Nephron (organoid): ENCODE data around the gene UBE2F.

Experiments used
- H3K27ac Mint-ChIP-seq, 3 experiments: 2 replicates each; pipeline ENCODE4 v1.8.0; 2020; ENCODE audit warnings: mixed read lengths in 3 of 3, mild to moderate bottlenecking in 2 of 3, moderate library complexity in 1 of 3
- H3K27me3 Mint-ChIP-seq: 2 replicates; pipeline ENCODE4 v1.8.0; 2021; ENCODE audit warnings: low read depth, mild to moderate bottlenecking, moderate library complexity, mixed read lengths
- H3K36me3 Mint-ChIP-seq: 2 replicates; pipeline ENCODE4 v1.8.0; 2020; ENCODE audit warnings: low read depth, mixed read lengths
- H3K4me1 Mint-ChIP-seq: 2 replicates; pipeline ENCODE4 v1.8.0; 2020; ENCODE audit warnings: mixed read lengths
- H3K4me3 Mint-ChIP-seq, 3 experiments: 2 replicates each; pipeline ENCODE4 v1.8.0; 2020; ENCODE audit warnings: mild to moderate bottlenecking in 3 of 3, mixed read lengths in 3 of 3, moderate library complexity in 2 of 3
- H3K9me3 Mint-ChIP-seq: 2 replicates; pipeline ENCODE4 v1.8.0; 2020; ENCODE audit warnings: mixed read lengths
- TF ChIP-seq, protein P1 (sequence below), 3 experiments: fragments of 200-600 bp; sonication (generic); IDR thresholded peaks; one replicate each; pipeline ENCODE4 v1.5.0; 2021; ENCODE audit warnings: antibody characterized with exemption in 3 of 3; ENCODE audit not compliant: unreplicated experiment in 3 of 3

UBE2F gene

DNA sequence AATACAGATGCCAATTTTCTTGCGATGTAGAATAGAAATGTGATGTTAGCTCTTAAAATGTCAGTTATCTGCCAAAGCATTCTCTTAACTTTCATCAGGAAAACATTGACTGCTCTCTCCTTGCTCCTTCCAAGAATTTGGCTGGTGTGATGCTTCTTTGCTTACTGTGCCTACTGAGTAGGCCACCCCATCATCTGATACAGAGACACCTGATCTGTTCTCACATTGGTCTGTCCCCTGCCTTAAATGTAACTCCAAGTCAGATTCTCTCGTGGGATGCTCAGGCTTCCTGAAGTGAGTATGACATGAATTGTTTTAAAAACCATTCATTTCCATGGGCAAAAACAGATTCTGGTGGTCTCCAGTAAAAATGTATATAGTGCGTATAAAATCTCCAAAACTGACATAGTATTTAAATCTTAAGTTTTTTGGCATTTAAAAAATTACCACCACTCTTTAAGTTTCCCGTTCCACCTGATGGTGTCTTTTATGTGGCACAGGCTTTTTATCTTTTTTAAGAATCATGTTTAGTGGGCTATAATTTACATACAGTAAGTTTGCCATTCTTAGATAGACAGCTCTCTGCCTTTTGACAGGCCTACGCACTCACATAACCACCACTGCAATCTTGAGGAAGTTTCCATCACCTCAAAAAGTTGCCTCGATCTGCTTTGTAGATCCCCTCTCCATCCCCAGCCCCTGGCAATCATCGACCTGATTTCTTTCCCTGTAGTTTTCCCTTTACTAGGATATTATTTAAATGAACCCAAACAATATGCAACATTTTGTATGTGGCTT is 36.6 kb downstream of the UBE2F start:
- Mint-ChIP-seq H3K4me1 (no peaks in the 10 kb centered on the region), H3K27ac (no peak overlapping the region), H3K27me3 (no peaks in the 10 kb centered on the region), H3K36me3 (peaks cover 53% of the 10 kb centered on the region), H3K4me3 (no peak overlapping the region), H3K9me3 (peaks cover 13% of the 10 kb centered on the region)
- TF ChIP-seq, protein P1, sequence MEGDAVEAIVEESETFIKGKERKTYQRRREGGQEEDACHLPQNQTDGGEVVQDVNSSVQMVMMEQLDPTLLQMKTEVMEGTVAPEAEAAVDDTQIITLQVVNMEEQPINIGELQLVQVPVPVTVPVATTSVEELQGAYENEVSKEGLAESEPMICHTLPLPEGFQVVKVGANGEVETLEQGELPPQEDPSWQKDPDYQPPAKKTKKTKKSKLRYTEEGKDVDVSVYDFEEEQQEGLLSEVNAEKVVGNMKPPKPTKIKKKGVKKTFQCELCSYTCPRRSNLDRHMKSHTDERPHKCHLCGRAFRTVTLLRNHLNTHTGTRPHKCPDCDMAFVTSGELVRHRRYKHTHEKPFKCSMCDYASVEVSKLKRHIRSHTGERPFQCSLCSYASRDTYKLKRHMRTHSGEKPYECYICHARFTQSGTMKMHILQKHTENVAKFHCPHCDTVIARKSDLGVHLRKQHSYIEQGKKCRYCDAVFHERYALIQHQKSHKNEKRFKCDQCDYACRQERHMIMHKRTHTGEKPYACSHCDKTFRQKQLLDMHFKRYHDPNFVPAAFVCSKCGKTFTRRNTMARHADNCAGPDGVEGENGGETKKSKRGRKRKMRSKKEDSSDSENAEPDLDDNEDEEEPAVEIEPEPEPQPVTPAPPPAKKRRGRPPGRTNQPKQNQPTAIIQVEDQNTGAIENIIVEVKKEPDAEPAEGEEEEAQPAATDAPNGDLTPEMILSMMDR (IDR thresholded peaks at IDR 0.05; ENCODE audit: unreplicated experiment in 3 of 3), result no peak

DNA sequence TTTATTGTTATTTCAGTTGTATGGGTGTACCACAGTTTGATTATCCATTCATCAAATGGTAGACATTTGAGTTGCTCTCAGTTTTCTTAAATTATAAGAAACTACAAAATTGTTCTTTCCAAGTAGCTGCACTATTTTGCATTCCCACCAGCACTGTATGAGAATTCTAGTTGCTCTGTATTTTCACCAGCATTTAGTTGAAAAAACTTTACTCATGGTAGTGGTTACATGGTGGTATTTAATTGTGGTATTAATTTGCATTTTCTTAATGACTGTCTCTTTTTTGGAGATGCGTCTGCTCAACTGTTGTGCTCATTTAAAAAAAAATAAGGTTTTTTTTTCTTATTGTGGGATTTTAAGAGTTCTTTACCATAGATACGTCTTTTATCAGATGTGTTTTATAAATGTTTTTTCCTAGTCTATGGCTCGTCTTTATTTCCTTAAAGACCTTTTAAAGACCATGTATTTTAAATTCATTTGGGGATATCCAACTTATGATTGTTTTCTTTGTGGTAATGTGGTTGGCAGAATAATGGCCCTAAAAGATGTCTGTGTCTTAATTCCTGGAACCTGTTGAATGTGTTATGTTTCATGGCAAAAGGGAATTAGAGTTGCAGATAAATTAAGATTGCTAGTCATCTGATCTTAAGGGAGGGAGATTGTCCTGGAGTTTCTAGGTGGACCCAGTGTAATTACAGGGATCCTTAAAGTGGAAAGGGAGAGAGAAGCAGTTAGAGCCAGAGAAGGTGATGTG is 37.4 kb downstream of the UBE2F start:
- peaks cover 9% of the 10 kb centered on the region for H3K9me3 Mint-ChIP-seq
- peaks cover 47% of the 10 kb centered on the region for H3K36me3 Mint-ChIP-seq
- TF ChIP-seq, protein P1 (IDR thresholded peaks at IDR 0.05; ENCODE audit: unreplicated experiment in 3 of 3), result no peak
- H3K4me1 Mint-ChIP-seq, result no peaks in the 10 kb centered on the region
- no peak overlapping the region for H3K4me3 Mint-ChIP-seq
- H3K27me3 Mint-ChIP-seq, result no peaks in the 10 kb centered on the region
- H3K27ac Mint-ChIP-seq, result no peak overlapping the region

DNA sequence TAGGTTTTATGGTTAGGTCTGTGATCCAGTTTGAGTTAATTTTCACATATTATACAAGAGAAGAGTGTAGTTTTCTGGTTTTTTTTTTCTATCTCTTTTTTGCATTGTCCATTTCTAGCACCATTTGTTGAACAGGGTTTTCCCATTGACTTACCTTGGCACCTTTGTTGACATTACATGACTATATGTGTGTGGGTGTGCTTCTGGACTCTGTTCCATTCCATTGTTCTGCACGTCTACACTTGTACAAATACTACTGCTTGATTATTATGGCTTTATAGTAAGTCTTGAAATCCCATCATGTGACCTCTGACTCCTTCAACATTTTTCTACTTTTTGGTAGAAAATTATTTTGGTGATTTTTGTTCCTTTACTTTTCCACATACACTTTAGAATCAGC is 38.7 kb downstream of the UBE2F start:
- Mint-ChIP-seq H3K27ac (no peak overlapping the region), H3K4me3 (no peak overlapping the region), H3K4me1 (no peaks in the 10 kb centered on the region), H3K27me3 (no peaks in the 10 kb centered on the region), H3K36me3 (peaks cover 35% of the 10 kb centered on the region), H3K9me3 (no peaks in the 10 kb centered on the region)
- TF ChIP-seq, protein P1 (IDR thresholded peaks at IDR 0.05; ENCODE audit: unreplicated experiment in 3 of 3), result no peak

DNA sequence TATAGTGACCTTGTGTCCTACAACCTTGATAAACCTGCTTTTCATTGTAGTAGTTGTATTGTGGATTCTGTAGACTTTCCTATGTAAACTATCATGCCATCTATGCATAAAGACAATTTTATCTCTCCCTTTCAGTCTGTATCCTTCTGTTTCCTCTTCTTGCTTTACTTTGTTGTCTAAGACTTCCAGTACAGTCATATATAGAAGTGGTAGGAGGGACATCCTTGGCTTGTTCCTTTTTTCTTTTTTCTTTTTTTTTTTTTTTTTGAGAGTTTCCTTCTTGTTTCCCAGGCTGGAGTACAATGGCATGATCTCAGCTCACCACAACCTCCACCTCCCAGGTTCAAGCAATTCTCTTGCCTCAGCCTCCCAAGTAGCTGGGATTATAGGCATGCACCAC is 39.7 kb downstream of the UBE2F start:
- Mint-ChIP-seq H3K36me3 (peaks cover 42% of the 10 kb centered on the region), H3K9me3 (no peaks in the 10 kb centered on the region), H3K4me1 (no peaks in the 10 kb centered on the region), H3K27ac (no peak overlapping the region), H3K4me3 (no peak overlapping the region), H3K27me3 (no peaks in the 10 kb centered on the region)
- TF ChIP-seq, protein P1 (IDR thresholded peaks at IDR 0.05; ENCODE audit: unreplicated experiment in 3 of 3), result no peak

DNA sequence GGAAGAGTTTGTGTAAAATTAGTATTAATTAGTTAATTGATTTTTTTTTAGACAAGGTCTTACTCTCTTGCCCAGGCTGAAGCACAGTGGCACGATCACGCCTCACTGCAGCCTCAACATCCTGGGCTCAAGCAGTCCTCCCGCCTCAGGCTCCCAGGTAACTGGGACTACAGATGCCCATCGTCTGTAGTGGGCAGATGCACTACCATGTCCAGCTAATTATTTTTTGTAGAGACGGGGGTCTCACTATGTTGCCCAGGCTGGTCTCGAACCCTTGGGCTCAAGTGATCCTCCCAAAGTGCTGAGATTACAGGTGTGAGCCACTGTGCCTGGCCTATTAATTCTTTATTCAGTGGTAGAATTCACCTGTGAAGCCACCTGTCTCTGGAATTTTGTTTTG is 41.1 kb downstream of the UBE2F start:
- Mint-ChIP-seq H3K36me3 (peaks cover 42% of the 10 kb centered on the region), H3K27ac (no peak overlapping the region), H3K9me3 (no peaks in the 10 kb centered on the region), H3K4me1 (no peaks in the 10 kb centered on the region), H3K27me3 (no peaks in the 10 kb centered on the region), H3K4me3 (no peak overlapping the region)
- TF ChIP-seq, protein P1 (IDR thresholded peaks at IDR 0.05; ENCODE audit: unreplicated experiment in 3 of 3), result no peak
